NT2/D1 (cell line): Measurements from ENCODE around the gene FAM107B.

Source experiments
- SUZ12 ChIP-seq: IDR thresholded peaks from 2 replicates; pipeline ENCODE4 v1.6.1; 2011; ENCODE audit not compliant: insufficient read length, insufficient read depth; ENCODE audit errors: extremely low read depth
- YY1 ChIP-seq: IDR thresholded peaks from 2 replicates; pipeline ENCODE4 v1.6.1; 2011; ENCODE audit not compliant: insufficient read length, insufficient read depth

- TF ChIP-seq SUZ12 (no peak), YY1 (no peak)
These were observed 267.5 kb downstream of the FAM107B start for GRCh38 chr10:14507176-14507575.
